NCI-H345 (cell line): ENCODE data around the gene WFIKKN1.
A peak's percentile ranks its signal among the peaks of the same experiment; 100 is the strongest.

Source experiments
- DNase-seq: peaks from one replicate; lab custom pipeline; 2025; lab: John Stamatoyannopoulos, UW

The WFIKKN1 gene, protein sequence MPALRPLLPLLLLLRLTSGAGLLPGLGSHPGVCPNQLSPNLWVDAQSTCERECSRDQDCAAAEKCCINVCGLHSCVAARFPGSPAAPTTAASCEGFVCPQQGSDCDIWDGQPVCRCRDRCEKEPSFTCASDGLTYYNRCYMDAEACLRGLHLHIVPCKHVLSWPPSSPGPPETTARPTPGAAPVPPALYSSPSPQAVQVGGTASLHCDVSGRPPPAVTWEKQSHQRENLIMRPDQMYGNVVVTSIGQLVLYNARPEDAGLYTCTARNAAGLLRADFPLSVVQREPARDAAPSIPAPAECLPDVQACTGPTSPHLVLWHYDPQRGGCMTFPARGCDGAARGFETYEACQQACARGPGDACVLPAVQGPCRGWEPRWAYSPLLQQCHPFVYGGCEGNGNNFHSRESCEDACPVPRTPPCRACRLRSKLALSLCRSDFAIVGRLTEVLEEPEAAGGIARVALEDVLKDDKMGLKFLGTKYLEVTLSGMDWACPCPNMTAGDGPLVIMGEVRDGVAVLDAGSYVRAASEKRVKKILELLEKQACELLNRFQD

GRCh38 chr16:630815-631405 lies at the start of gene WFIKKN1:
TSS of gene WFIKKN1 (plus strand) at chr16:630985. CDS start at chr16:631254, 269 bp downstream.
- DNase-seq: no peak

DNA sequence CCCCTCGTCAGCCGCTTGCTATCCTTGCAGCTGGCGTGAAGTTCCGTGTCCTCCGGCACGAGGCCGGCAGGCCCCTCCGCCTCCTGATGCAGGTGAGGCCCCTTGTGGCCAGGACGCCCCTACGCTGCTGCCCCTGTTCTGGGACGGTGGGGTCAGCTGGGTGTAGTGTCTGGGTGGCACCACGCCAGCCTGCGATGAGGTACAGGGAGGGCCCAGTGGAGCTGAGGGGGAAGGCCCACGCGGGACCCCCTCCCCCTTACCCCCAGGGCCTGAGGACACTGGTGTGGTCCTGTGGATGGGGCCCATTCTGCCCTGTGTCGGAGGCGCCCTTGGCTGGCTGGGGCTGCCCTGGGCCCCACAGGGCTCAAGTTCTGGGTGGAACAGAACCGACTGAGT lies 48.6 kb upstream of the WFIKKN1 start:
- DNase-seq: no peak

GRCh38 chr16:582614-583331 lies 48.0 kb upstream of the WFIKKN1 start:
- DNase-seq: no peak

- no peak for DNase-seq
Measured at GRCh38 chr16:583470-583814, 47.3 kb upstream of the WFIKKN1 start.

DNA sequence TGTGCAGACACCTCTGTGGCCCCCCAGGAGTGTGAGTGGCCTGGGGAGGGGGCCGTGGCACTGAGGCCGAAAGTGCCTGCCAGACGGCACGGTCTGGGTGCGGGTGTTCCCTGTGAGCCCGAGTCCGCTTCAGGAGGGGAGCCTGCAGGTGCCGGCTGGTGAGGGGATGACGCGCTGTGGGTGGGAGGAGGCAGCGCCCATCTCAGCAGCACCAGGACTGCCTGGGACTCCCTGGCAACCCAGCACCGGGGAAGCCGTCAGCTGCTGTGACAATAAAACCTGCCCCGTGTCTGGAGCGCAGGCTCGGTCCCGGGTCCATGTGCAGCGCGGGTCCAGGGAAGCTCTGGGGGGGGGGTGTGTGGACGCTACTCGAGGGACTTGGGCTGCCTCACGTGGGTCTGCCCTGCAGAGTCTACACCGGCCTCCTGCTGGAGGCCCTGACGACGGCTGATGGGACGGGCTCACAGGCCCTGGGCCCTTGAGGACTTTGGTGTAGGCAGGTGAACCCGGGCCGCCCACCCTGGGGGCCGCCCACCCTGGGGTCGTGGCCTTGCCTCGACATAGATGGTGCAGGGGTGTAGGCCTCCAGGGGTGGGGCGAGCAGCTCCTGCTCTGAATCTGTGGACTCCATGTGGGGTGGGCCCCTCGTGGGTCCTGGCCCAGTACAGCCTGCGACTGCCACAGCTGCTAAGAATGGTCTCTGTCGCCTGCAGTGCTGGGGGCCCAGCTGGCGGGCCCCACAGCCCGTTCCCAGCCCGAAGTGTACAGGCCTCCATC lies 46.8 kb upstream of the WFIKKN1 start:
- no peak for DNase-seq

GRCh38 chr16:585351-585750 lies 45.4 kb upstream of the WFIKKN1 start:
- DNase-seq: peak; percentile 18

- no peak for DNase-seq
Measured at GRCh38 chr16:586047-586644, 44.6 kb upstream of the WFIKKN1 start.

- no peak for DNase-seq
Measured at GRCh38 chr16:586645-587590, 43.9 kb upstream of the WFIKKN1 start.

GRCh38 chr16:588639-588888 lies 42.2 kb upstream of the WFIKKN1 start:
- DNase-seq: peak; percentile 32

- DNase-seq: peak; percentile 94
Measured at GRCh38 chr16:588889-589657, 41.7 kb upstream of the WFIKKN1 start.

- DNase-seq: peak; percentile 98
Measured at GRCh38 chr16:589658-590187, 41.1 kb upstream of the WFIKKN1 start, which contains the start of gene RAB40C. TSS of gene RAB40C (plus strand) at chr16:590066. CDS start at chr16:590292, 226 bp downstream.

- DNase-seq: no peak
Measured at GRCh38 chr16:590188-590814, 40.5 kb upstream of the WFIKKN1 start.

DNA sequence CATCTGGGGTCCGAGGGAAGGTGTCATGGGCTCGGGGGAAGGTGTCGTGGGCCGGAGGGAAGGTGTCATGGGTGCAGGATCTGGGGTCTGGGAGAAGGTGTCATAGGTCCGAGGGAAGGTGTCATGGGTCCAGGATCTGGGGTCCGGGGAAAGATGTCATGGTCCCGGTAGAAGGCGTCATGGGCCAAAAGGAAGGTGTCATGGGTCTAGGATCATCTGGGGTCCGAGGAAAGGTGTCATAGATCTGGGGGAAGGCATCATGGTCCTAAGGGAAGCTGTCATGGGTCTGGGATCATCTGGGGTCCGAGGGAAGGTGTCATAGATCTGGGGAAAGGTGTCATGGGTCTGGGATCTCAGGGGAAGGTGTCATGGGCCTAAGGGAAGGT lies 40.0 kb upstream of the WFIKKN1 start:
- no peak for DNase-seq

DNA sequence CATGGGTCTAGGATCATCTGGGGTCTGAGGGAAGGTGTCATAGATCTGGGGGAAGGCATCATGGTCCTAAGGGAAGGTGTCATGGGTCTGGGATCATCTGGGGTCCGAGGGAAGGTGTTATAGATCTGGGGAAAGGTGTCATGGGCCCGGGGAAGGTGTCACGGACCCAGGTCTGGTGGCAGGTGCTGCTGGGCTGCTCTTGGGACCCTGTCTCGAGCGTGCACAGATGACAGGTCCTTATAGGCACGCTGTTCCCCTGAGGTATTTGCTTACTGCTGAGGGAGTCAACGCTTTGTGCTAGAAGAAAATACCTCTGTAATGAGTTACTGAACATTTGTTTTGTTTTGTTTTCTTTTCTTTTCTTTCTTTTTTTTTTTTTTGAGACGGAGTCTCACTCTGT lies 39.6 kb upstream of the WFIKKN1 start:
- no peak for DNase-seq

DNA sequence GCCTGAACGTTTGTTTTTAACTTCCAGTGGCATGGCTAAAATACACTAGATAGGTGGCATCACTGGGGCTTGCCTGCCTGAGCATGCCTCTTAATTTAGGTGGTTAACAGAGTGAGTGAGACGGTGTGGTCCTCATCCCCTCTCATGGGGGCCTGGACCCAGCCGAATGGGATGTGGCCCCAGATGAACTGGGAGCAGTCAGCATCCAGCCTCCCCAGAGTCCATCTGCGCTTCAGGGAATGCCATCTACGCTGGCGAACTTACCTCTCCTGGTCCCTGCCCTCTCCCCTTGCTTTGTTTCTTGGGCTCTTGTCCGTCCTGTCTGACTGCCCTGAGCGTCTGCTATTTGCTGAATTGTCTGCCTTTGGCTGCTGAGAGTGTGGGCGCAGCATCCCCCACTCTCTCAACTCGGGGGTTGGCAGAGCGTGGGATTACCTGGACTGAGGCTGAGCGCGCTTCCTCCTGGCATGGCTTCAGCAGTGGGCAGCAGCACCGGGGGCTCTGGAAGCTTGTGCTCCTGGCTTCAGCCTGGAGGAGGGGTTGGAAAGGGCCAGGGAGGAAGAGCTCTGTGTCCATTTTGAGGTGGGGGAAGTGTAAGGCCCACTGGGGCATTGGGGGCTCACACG lies 38.8 kb upstream of the WFIKKN1 start:
- no peak for DNase-seq

- DNase-seq: peak; percentile 85
Measured at GRCh38 chr16:592518-593306, 38.1 kb upstream of the WFIKKN1 start.

DNA sequence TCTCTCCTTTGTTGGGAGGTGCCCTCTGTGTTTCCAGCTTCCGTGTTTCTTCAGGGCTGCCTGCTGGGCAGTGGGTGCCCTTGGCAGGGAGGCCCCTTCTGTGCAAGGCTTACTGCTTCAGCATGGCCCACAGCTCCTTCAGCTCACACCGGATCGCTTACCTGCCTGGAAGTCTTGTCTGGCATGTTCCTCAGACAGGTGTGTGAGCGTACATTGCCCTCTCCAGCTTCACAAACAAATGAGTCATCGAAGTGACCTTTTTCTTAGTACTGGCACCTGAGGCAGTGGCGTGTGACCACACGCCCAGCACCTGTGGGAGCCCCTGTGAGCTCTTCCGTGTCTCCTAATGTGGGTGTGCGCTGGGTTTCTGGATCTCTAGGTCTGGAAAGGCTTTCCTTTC lies 37.4 kb upstream of the WFIKKN1 start:
- DNase-seq: peak; percentile 59

- DNase-seq: no peak
Measured at GRCh38 chr16:593807-594206, 37.0 kb upstream of the WFIKKN1 start.
